ENCODE measurements around the gene NRG2.

Gene NRG2

GRCh38 chr5:140007311-140007710 is 35.8 kb downstream of the NRG2 start:
- no peak for DNase-seq (ENCODE audit: low read depth)

- no peak for DNase-seq (ENCODE audit: low read depth)
These were observed 37.9 kb downstream of the NRG2 start for GRCh38 chr5:140005145-140005591.

GRCh38 chr5:140004174-140004573 is 38.9 kb downstream of the NRG2 start:
- DNase-seq (ENCODE audit: low read depth): no peak

GRCh38 chr5:140003519-140003918 is 39.6 kb downstream of the NRG2 start:
- DNase-seq (ENCODE audit: low read depth): no peak

GRCh38 chr5:140000332-140000731 is 42.8 kb downstream of the NRG2 start:
- DNase-seq (ENCODE audit: low read depth): no peak

- no peak for DNase-seq (ENCODE audit: low read depth)
These were observed 44.3 kb downstream of the NRG2 start for GRCh38 chr5:139998837-139999236.

GRCh38 chr5:139997276-139997675 is 45.8 kb downstream of the NRG2 start:
- DNase-seq (ENCODE audit: low read depth): no peak

- no peak for DNase-seq (ENCODE audit: low read depth)
These were observed 47.2 kb downstream of the NRG2 start for GRCh38 chr5:139995929-139996328.

GRCh38 chr5:139994234-139994633 is 48.9 kb downstream of the NRG2 start:
- DNase-seq (ENCODE audit: low read depth): no peak

- peak; percentile 77 for DNase-seq (ENCODE audit: low read depth)
These were observed 57.4 kb downstream of the NRG2 start for GRCh38 chr5:139985733-139986132.

- no peak for DNase-seq (ENCODE audit: low read depth)
These were observed 57.8 kb downstream of the NRG2 start for GRCh38 chr5:139985290-139985689.

- no peak for DNase-seq (ENCODE audit: low read depth)
These were observed 58.3 kb downstream of the NRG2 start for GRCh38 chr5:139984816-139985215.

GRCh38 chr5:139982975-139983240 is 60.2 kb downstream of the NRG2 start:
- no peak for DNase-seq (ENCODE audit: low read depth)

- no peak for DNase-seq (ENCODE audit: low read depth)
These were observed 60.7 kb downstream of the NRG2 start for GRCh38 chr5:139982157-139982974.

- DNase-seq (ENCODE audit: low read depth): no peak
These were observed 62.3 kb downstream of the NRG2 start for GRCh38 chr5:139980765-139981164.

- DNase-seq (ENCODE audit: low read depth): no peak
These were observed 63.2 kb downstream of the NRG2 start for GRCh38 chr5:139979943-139980342.

- DNase-seq (ENCODE audit: low read depth): no peak
These were observed 63.6 kb downstream of the NRG2 start for GRCh38 chr5:139979518-139979917.

GRCh38 chr5:139976703-139977102 is 66.4 kb downstream of the NRG2 start:
- DNase-seq (ENCODE audit: low read depth): no peak

- DNase-seq (ENCODE audit: low read depth): no peak
These were observed 67.2 kb downstream of the NRG2 start for GRCh38 chr5:139975942-139976341.

GRCh38 chr5:139975306-139975705 is 67.8 kb downstream of the NRG2 start:
- no peak for DNase-seq (ENCODE audit: low read depth)

GRCh38 chr5:139974661-139975060 is 68.4 kb downstream of the NRG2 start:
- DNase-seq (ENCODE audit: low read depth): no peak

GRCh38 chr5:139971202-139971725 is 71.8 kb downstream of the NRG2 start:
- no peak for DNase-seq (ENCODE audit: low read depth)

GRCh38 chr5:139969318-139969717 is 73.8 kb downstream of the NRG2 start:
- DNase-seq (ENCODE audit: low read depth): no peak

Measured in GM04503 (cell line).